Spinal cord (tissue), 10 donors: ENCODE results near the gene FNDC10. TPM values are rescaled to one million over a fixed set of nuclear protein-coding genes. Genes with fewer than 3 reads are reported as not detected.

Experiments
- DNase-seq, 6 donors: peaks; one replicate each; pipeline versions ENCODE4 v3.0.0 to v3.0.0-alpha.2; 2013 to 2015; ENCODE audit warnings: low spot score in 6 of 6, low read depth in 4 of 6
- H3K27ac ChIP-seq: one replicate; pipeline ENCODE4 v1.5.1; 2013; ENCODE audit warnings: low read depth, low read length, control low read depth
- H3K27me3 ChIP-seq: one replicate; pipeline ENCODE4 v1.6.1; 2013; ENCODE audit warnings: low read length; ENCODE audit not compliant: control insufficient read depth, insufficient read depth
- H3K36me3 ChIP-seq: one replicate; pipeline ENCODE4 v1.6.1; 2013; ENCODE audit warnings: low read length; ENCODE audit not compliant: control insufficient read depth, insufficient read depth
- H3K4me1 ChIP-seq: one replicate; pipeline ENCODE4 v1.6.1; 2013; ENCODE audit warnings: low read length; ENCODE audit not compliant: control insufficient read depth, insufficient read depth
- H3K4me3 ChIP-seq: one replicate; pipeline ENCODE4 v1.5.1; 2013; ENCODE audit warnings: low read depth, low read length, control low read depth
- H3K9me3 ChIP-seq: one replicate; pipeline ENCODE4 v1.6.1; 2013; ENCODE audit warnings: low read length; ENCODE audit not compliant: control insufficient read depth, insufficient read depth
- WGBS: methylation state at CpG from one replicate; pipeline ENCODE4 v1.1.5; 2013; ENCODE audit warnings: missing lambda C conversion rate; ENCODE audit not compliant: insufficient coverage; 5-methylcytosine and 5-hydroxymethylcytosine counted together
- polyA plus RNA-seq, 2 donors: library from polyadenylated mRNA; unstranded; fragments of 120-200 nt; gene quantifications; one replicate each; pipeline ENCODE4 v1.2.1, GENCODE V29; 2013; ENCODE audit not compliant: insufficient read length in 2 of 2
- total RNA-seq, 2 donors: library from RNA; depleted of rRNA in 1 of 2; stranded (reverse); fragments of 120-200 nt in 1 of 2; fragments of >200 nt in 1 of 2; gene quantifications; one replicate each; pipeline versions ENCODE4 v1.2.3 to v1.2.4, GENCODE V29; 2013 to 2014
- donor health status: healthy.

FNDC10 gene
- total and polyA plus RNA-seq, 4 donors = 4.8 to 44.0 (median 24.8) TPM

GRCh38 chr1:1605724-1606123, 5.8 kb upstream of the FNDC10 start:
- no peak for DNase-seq
- Histone ChIP-seq H3K9me3 (no peaks in the 10 kb centered on the region), H3K27ac (no peak overlapping the region), H3K36me3 (peaks cover 35% of the 10 kb centered on the region), H3K27me3 (peaks cover 5% of the 10 kb centered on the region), H3K4me3 (no peak overlapping the region), H3K4me1 (peaks cover 16% of the 10 kb centered on the region)
- whole genome bisulfite sequencing = 89% methylated on average over 16 of the region's 17 CpGs

DNA sequence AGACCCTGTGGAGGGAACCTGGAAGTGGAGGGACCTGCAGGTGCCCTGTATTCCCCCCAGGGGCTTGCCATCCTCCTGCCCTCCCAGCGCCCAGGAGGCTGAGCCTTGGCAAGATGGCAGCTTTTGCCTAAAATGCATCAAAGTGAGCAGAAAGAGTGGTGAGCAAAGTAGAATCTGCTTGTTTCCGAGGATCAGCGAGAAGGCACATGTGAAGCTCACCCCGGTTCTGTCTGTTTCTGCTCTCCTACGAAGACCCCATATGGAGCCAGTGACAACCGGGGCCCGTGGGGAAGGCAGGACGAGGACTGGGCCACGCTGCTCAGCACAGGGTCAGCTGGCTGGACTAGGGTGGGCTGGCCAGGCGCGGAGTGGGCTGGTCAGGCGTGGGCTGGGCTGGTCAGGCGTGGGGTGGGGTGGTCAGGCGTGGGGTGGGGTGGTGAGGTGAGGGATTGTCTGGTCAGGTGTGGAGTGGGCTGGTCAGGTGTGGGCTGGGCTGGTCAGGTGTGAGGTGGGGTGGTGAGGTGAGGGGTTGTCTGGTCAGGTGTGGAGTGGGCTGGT, 5.2 kb upstream of the FNDC10 start:
- WGBS = 76% methylated on average over 13 of the region's 14 CpGs
- H3K36me3 ChIP-seq = peaks cover 32% of the 10 kb centered on the region
- DNase-seq = no peak
- peaks cover 7% of the 10 kb centered on the region for H3K27me3 ChIP-seq
- H3K4me1 ChIP-seq = peaks cover 22% of the 10 kb centered on the region
- H3K27ac ChIP-seq = no peak overlapping the region
- no peaks in the 10 kb centered on the region for H3K9me3 ChIP-seq
- H3K4me3 ChIP-seq = no peak overlapping the region

GRCh38 chr1:1604374-1605033, 4.6 kb upstream of the FNDC10 start:
- Histone ChIP-seq H3K27me3 (peaks cover 7% of the 10 kb centered on the region), H3K4me3 (no peak overlapping the region), H3K9me3 (no peaks in the 10 kb centered on the region), H3K27ac (no peak overlapping the region), H3K4me1 (peaks cover 22% of the 10 kb centered on the region), H3K36me3 (peaks cover 32% of the 10 kb centered on the region)
- 85% methylated on average over 11 of the region's 15 CpGs for WGBS
- DNase-seq = no peak

- Histone ChIP-seq H3K4me3 (no peak overlapping the region), H3K27ac (no peak overlapping the region), H3K9me3 (no peaks in the 10 kb centered on the region), H3K27me3 (peaks cover 12% of the 10 kb centered on the region), H3K4me1 (peaks cover 27% of the 10 kb centered on the region), H3K36me3 (peaks cover 32% of the 10 kb centered on the region)
- WGBS = 82% methylated on average over 12 of the region's 13 CpGs
- DNase-seq = no peak
Measured at GRCh38 chr1:1603671-1604373, 3.9 kb upstream of the FNDC10 start.

- Histone ChIP-seq H3K27me3 (peaks cover 17% of the 10 kb centered on the region), H3K27ac (no peak overlapping the region), H3K9me3 (no peaks in the 10 kb centered on the region), H3K4me1 (peaks cover 35% of the 10 kb centered on the region), H3K36me3 (peaks cover 35% of the 10 kb centered on the region), H3K4me3 (no peak overlapping the region)
- no peak for DNase-seq
- WGBS = 74% methylated on average over 10 of the region's 13 CpGs
Measured at GRCh38 chr1:1602968-1603506, 3.1 kb upstream of the FNDC10 start.

DNA sequence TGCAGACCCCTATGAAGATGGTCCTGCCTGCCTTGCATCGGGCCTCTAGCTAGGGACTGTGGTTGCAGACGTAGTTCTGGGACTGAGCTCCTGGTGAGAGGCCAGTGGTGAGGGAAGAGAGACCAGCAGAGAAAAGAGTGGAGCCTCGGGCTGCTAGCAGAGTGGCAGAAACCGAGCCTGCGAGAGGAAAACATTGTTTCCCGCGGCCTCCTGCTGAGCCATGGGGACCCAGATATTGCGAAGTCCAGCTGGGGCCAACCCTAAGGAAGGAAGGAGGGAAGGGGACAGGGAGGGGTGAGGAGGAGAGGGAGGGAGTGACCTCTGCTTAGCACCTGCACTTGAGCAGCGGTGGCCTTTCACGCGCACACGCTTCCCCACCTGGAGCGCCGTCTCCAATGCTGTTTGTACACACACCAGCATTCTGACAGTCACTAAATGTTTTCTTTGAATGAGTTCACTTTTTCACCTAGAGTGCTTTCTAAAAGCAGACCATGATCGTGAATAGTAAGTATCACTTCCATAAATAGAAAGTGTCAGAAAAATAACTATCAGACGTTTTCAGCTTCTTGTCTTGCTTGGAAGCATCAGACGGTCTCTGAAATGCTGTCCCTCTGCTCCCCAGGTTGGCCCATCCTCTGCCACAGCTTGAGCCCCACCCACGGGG, 2.5 kb upstream of the FNDC10 start:
- no peaks in the 10 kb centered on the region for H3K9me3 ChIP-seq
- WGBS = 43% methylated on average over 8 of the region's 18 CpGs
- H3K4me3 ChIP-seq = no peak overlapping the region
- DNase-seq = no peak
- peaks cover 23% of the 10 kb centered on the region for H3K27me3 ChIP-seq
- H3K36me3 ChIP-seq = peaks cover 36% of the 10 kb centered on the region
- peaks cover 41% of the 10 kb centered on the region for H3K4me1 ChIP-seq
- H3K27ac ChIP-seq = no peak overlapping the region

- WGBS = 86% methylated on average over 14 of the region's 15 CpGs
- H3K27me3 ChIP-seq = peaks cover 27% of the 10 kb centered on the region
Measured at GRCh38 chr1:1601564-1602303, 1.8 kb upstream of the FNDC10 start.

DNA sequence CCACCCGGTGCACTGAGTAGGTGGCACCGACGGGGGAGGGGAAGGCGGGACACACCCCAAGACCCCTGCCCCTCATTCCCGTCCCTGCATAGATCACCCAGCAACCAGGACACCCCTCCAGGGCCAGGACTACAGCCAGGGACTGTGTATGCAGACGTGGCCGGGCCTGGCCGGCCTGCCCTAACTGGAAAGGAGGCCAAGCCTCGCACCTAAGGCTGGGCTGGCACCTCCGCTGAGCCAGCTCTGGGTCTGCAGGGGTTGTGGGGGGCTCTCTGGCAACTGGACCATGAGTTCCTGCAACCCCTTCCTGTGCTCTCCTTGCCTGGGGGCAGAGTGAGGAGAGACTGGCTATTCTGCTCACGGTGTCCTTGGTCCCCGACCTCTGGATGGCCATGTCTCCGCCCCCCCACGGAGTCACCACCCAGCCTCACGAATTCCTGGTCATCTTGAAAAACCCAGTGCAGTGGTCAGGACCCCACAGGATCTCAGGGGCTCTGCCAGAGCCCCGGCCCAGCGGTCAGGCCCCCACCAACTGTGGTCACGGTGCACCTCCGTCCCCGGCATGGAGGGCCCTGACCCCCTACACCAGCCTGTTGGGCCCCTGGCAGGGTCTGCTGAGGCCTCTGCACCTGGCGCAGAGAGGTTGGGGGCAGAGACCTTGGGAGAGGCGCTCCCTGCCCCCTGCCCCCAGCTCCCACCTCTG, 1.1 kb upstream of the FNDC10 start:
- Histone ChIP-seq H3K36me3 (peaks cover 32% of the 10 kb centered on the region), H3K4me3 (peak overlapping the region; percentile 18), H3K4me1 (peaks cover 46% of the 10 kb centered on the region), H3K9me3 (no peaks in the 10 kb centered on the region), H3K27me3 (peaks cover 31% of the 10 kb centered on the region), H3K27ac (no peak overlapping the region)
- WGBS = 75% methylated on average over 13 of the region's 22 CpGs
- no peak for DNase-seq

More at GRCh38 chr1:1601564-1602303, 1.8 kb upstream of the FNDC10 start:
- peaks cover 46% of the 10 kb centered on the region for H3K4me1 ChIP-seq
- no peak for DNase-seq
- no peaks in the 10 kb centered on the region for H3K9me3 ChIP-seq
- peaks cover 33% of the 10 kb centered on the region for H3K36me3 ChIP-seq
- no peak overlapping the region for H3K4me3 ChIP-seq
- H3K27ac ChIP-seq = no peak overlapping the region
